Muscle layer of duodenum (tissue), 2 donors: ENCODE data around the gene C10orf53.

Experiments used
- H3K27ac ChIP-seq: one replicate; pipeline ENCODE4 v1.7.0; 2013; ENCODE audit warnings: mild to moderate bottlenecking, low read length
- H3K27me3 ChIP-seq: one replicate; pipeline ENCODE4 v1.7.0; 2013; ENCODE audit warnings: low read depth, mild to moderate bottlenecking, control low read depth, low read length
- H3K36me3 ChIP-seq, 2 donors: one replicate each; pipeline ENCODE4 v1.7.0; 2013; ENCODE audit warnings: low read length in 2 of 2, control low read depth in 1 of 2, mild to moderate bottlenecking in 1 of 2; ENCODE audit not compliant: insufficient read depth in 2 of 2, control insufficient read depth in 1 of 2
- H3K4me1 ChIP-seq, 2 donors: one replicate each; pipeline ENCODE4 v1.7.0; 2013; ENCODE audit warnings: low read length in 2 of 2, mild to moderate bottlenecking in 2 of 2, control low read depth in 1 of 2, moderate library complexity in 1 of 2; ENCODE audit not compliant: insufficient read depth in 2 of 2, control insufficient read depth in 1 of 2
- H3K4me3 ChIP-seq, 2 donors: one replicate each; pipeline ENCODE4 v1.7.0; 2013; ENCODE audit warnings: low read length in 2 of 2, low read depth in 1 of 2, mild to moderate bottlenecking in 1 of 2
- H3K9me3 ChIP-seq, 2 donors: one replicate each; pipeline ENCODE4 v1.7.0; 2013; ENCODE audit warnings: low read length in 2 of 2, control low read depth in 1 of 2, mild to moderate bottlenecking in 1 of 2; ENCODE audit not compliant: control insufficient read depth in 1 of 2
- donor health status: healthy.

The C10orf53 gene

GRCh38 chr10:49647554-49647953 lies 31.9 kb upstream of the C10orf53 start:
- no peaks in the 10 kb centered on the region for H3K36me3 ChIP-seq
- H3K9me3 ChIP-seq = no peaks in the 10 kb centered on the region
- H3K27me3 ChIP-seq = no peaks in the 10 kb centered on the region

DNA sequence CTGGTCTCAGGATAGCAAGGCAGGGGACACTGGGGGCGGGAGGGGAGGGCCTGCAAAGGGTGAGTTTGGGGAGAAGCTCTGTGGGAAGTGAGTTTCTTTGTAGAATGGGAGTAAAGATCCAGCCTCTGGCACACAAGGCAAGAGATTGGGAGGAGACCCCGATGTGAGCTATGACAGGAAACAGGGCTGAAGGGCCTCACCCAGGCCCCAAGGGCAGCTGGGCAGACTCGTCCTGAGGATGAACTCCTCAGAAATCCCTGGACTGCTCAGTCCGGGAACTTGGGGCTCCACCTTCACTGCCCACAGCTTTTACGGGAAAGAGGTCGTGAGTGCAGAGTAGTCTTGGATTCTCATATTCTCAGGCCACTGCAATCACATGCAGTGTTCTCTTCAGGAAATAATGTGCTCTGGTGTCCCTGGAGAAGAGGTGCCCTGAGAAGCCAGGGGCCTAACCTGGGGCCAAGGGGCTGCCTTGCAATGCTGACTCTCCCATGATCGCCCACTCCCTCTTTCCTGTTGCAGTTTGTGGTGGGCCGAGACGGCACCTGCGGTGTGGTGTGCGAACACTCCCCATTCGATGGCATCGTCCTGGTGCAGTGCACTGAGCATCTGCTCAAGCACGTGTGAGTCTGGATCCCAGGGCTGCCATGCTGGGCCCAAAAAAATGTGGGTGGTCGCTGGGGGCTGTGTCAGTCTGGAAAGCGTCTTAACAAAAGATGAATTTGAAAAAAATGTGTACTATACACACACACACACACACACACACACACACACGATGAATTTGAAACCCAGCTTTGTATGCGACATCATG lies 31.3 kb upstream of the C10orf53 start:
- no peak overlapping the region for H3K27ac ChIP-seq
- no peak overlapping the region for H3K4me3 ChIP-seq
- H3K36me3 ChIP-seq = no peaks in the 10 kb centered on the region
- no peaks in the 10 kb centered on the region for H3K9me3 ChIP-seq
- no peaks in the 10 kb centered on the region for H3K4me1 ChIP-seq
- no peaks in the 10 kb centered on the region for H3K27me3 ChIP-seq

More at GRCh38 chr10:49647554-49647953, 31.9 kb upstream of the C10orf53 start:
- Histone ChIP-seq H3K4me3 (no peak overlapping the region), H3K27ac (no peak overlapping the region), H3K4me1 (no peaks in the 10 kb centered on the region)

DNA sequence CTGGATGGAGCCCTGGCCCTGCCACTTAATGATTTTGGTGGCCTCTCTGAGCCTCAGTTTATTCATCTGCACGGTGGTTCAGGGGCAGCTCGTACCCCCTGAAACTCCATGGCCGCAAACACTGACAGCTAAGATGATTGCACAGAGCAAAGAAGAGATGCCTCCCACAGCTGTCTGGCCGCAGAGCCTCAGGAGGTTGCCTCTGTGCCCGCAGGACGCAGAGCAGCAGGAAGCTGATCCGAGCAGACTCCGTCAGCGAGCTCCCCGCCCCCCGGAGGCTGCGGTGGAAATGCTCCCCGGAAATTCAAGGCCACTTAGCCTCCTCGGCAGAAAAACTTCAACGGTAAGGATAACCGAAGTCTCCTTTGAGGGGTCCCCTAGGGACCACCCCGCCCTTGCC lies 30.2 kb upstream of the C10orf53 start:
- no peak overlapping the region for H3K4me3 ChIP-seq
- H3K36me3 ChIP-seq = no peaks in the 10 kb centered on the region
- no peaks in the 10 kb centered on the region for H3K9me3 ChIP-seq
- H3K27ac ChIP-seq = no peak overlapping the region
- no peaks in the 10 kb centered on the region for H3K27me3 ChIP-seq
- no peaks in the 10 kb centered on the region for H3K4me1 ChIP-seq

- no peaks in the 10 kb centered on the region for H3K27me3 ChIP-seq
- no peaks in the 10 kb centered on the region for H3K9me3 ChIP-seq
- H3K36me3 ChIP-seq = no peaks in the 10 kb centered on the region
- no peak overlapping the region for H3K4me3 ChIP-seq
- H3K4me1 ChIP-seq = no peaks in the 10 kb centered on the region
- no peak overlapping the region for H3K27ac ChIP-seq
These were observed 29.3 kb upstream of the C10orf53 start for GRCh38 chr10:49649936-49650723.

- Histone ChIP-seq H3K27me3 (no peaks in the 10 kb centered on the region), H3K4me3 (no peak overlapping the region), H3K9me3 (no peaks in the 10 kb centered on the region), H3K27ac (no peak overlapping the region), H3K36me3 (no peaks in the 10 kb centered on the region), H3K4me1 (no peaks in the 10 kb centered on the region)
These were observed 28.8 kb upstream of the C10orf53 start for GRCh38 chr10:49650724-49651034.

DNA sequence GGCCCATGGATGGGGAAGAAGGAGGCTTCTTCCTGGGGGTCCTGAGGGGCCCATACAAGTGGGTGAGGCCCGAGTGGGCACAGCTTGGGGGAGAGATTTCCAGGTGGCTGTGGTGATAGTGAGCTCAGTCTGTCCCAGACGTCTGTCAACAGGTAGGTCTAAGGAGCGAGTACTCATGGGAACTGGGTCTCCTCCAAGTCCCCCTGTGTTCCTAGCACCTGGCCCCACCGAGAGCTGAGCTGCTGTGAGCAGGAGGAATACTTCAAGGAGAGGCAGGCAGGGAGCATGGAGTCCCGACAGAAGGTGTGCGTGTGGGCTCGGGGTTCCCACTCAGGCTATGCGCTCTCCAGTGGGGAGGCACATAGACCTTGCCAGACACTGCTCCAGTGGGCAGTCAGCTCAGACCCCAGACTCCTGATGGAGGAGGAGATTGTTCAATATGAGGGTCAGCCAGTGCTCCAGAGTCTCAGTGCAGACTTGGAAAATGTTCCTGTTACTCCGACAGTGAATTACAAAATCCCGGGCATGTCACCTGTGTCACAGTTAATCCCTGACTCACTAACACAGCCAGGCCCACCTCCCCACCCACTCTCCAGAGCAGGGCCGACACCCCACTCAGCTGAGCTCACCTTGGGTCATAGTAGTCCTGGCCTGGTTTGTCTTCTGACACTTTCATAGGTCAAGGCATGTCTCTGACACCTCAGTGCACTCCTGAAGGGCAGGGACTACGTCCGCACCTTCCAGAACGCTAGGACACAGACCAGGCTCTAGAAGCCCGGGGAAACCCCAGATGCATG lies 28.2 kb upstream of the C10orf53 start:
- H3K4me1 ChIP-seq = no peaks in the 10 kb centered on the region
- H3K4me3 ChIP-seq = no peak overlapping the region
- no peaks in the 10 kb centered on the region for H3K27me3 ChIP-seq

GRCh38 chr10:49651917-49652316 lies 27.5 kb upstream of the C10orf53 start:
- Histone ChIP-seq H3K27me3 (no peaks in the 10 kb centered on the region), H3K27ac (no peak overlapping the region), H3K36me3 (no peaks in the 10 kb centered on the region), H3K9me3 (no peaks in the 10 kb centered on the region), H3K4me3 (no peak overlapping the region), H3K4me1 (no peaks in the 10 kb centered on the region)

More for the DNA sequence above, 28.2 kb upstream of the C10orf53 start:
- H3K36me3 ChIP-seq = no peaks in the 10 kb centered on the region
- no peaks in the 10 kb centered on the region for H3K9me3 ChIP-seq
- H3K27ac ChIP-seq = no peak overlapping the region

GRCh38 chr10:49652421-49653272 lies 26.8 kb upstream of the C10orf53 start:
- H3K27ac ChIP-seq = no peak overlapping the region

GRCh38 chr10:49653273-49653929 lies 26.1 kb upstream of the C10orf53 start:
- H3K9me3 ChIP-seq = no peaks in the 10 kb centered on the region
- no peaks in the 10 kb centered on the region for H3K27me3 ChIP-seq
- no peak overlapping the region for H3K4me3 ChIP-seq
- H3K4me1 ChIP-seq = no peaks in the 10 kb centered on the region
- no peak overlapping the region for H3K27ac ChIP-seq
- no peaks in the 10 kb centered on the region for H3K36me3 ChIP-seq

More at GRCh38 chr10:49652421-49653272, 26.8 kb upstream of the C10orf53 start:
- no peaks in the 10 kb centered on the region for H3K36me3 ChIP-seq
- no peaks in the 10 kb centered on the region for H3K27me3 ChIP-seq
- no peaks in the 10 kb centered on the region for H3K9me3 ChIP-seq
- no peak overlapping the region for H3K4me3 ChIP-seq
- H3K4me1 ChIP-seq = no peaks in the 10 kb centered on the region

DNA sequence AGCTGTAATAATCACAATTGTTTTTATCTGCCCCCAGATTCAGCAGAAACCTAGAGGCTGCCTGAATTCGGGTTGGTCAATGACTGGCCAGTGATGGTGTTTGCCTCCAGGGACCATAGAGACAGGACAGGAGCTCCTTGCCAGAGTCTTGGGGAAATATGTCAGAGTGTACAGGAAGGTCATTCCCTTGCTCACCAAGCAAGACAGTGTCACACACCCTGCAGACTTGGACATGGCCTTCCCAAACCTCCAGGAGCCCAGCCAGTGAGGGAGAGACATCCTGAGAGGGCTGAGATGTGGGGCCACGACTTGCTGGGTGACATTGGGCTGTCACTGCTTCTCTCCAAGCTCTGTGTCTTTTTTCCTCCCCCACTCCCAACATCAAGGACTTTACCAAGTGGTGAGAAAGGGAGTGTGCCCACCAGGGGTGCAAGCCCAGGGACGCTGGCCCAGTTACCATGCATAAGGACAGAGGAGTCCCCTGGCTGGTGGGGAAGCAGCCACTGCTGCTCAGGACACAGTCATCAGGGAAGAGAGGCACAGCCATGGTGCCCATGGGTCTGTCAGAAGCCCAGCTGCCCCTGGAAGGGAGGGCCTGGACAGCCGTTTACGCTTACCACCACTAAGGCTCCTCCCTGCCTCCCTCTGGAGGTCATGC lies 25.3 kb upstream of the C10orf53 start:
- Histone ChIP-seq H3K27ac (no peak overlapping the region), H3K4me3 (no peak overlapping the region), H3K9me3 (peaks cover 0 to 2% of the 10 kb centered on the region in 2 donors), H3K4me1 (no peaks in the 10 kb centered on the region), H3K27me3 (no peaks in the 10 kb centered on the region), H3K36me3 (no peaks in the 10 kb centered on the region)
